Caco-2 (cell line): ENCODE results near the gene IQSEC1. TPM values are rescaled to one million over a fixed set of nuclear protein-coding genes. Genes with fewer than 3 reads are reported as not detected.

ENCODE experiments used
- BruUV-seq: library from RNA; stranded (reverse); fragments of 400-500 nt; replicated peaks from 2 replicates; lab custom pipeline; 2021; lab: Mats Ljungman, UMichigan
- CTCF ChIA-PET: fragments of 300-600 bp; sonication (Branson Sonifier 250); formaldehyde crosslinking; loops from one replicate; lab custom pipeline; 2022; ENCODE audit warnings: antibody characterized with exemption; lab: Charles Lee
- POLR2A ChIA-PET: fragments of 300-600 bp; sonication (Branson Sonifier 250); formaldehyde crosslinking; loops from one replicate; lab custom pipeline; 2022; ENCODE audit warnings: antibody characterized with exemption; lab: Charles Lee
- DNase-seq, 2 experiments: peaks; one replicate each; pipeline versions ENCODE4 v3.0.0 to v3.0.0-alpha.2; 2020 to 2022
- H3K27me3 ChIP-seq: replicated peaks from 2 replicates; pipeline ENCODE4 v1.6.0; 2011; ENCODE audit warnings: low read length; ENCODE audit not compliant: control insufficient read depth, insufficient read depth
- H3K36me3 ChIP-seq: 2 replicates; pipeline ENCODE4 v1.5.1; 2011; ENCODE audit warnings: low read length; ENCODE audit not compliant: control insufficient read depth, insufficient read depth
- H3K4me1 ChIP-seq: fragments of 250-450 bp; sonication (Bioruptor Pico); 2 replicates; pipeline ENCODE4 v1.5.1; 2020; ENCODE audit warnings: mild to moderate bottlenecking
- H3K4me3 ChIP-seq: 2 replicates; pipeline ENCODE4 v1.5.1; 2011; ENCODE audit warnings: low read depth, mild to moderate bottlenecking, control low read depth, low read length
- H3K9me3 ChIP-seq: fragments of 250-450 bp; sonication (Bioruptor Pico); 2 replicates; pipeline ENCODE4 v1.5.1; 2020; ENCODE audit warnings: mild to moderate bottlenecking, moderate library complexity
- H3K27ac Mint-ChIP-seq: one replicate; pipeline ENCODE4 v1.8.0; 2022; ENCODE audit warnings: mixed read lengths; ENCODE audit not compliant: unreplicated experiment
- H3K27me3 Mint-ChIP-seq: one replicate; pipeline ENCODE4 v1.8.0; 2022; ENCODE audit warnings: mixed read lengths; ENCODE audit not compliant: insufficient read depth, unreplicated experiment
- H3K36me3 Mint-ChIP-seq: one replicate; pipeline ENCODE4 v1.8.0; 2022; ENCODE audit warnings: mild to moderate bottlenecking, mixed read lengths; ENCODE audit not compliant: insufficient read depth, unreplicated experiment
- H3K4me1 Mint-ChIP-seq: one replicate; pipeline ENCODE4 v1.8.0; 2022; ENCODE audit warnings: low read depth, mixed read lengths; ENCODE audit not compliant: unreplicated experiment
- H3K4me3 Mint-ChIP-seq: one replicate; pipeline ENCODE4 v1.8.0; 2022; ENCODE audit warnings: mild to moderate bottlenecking, moderate library complexity, mixed read lengths; ENCODE audit not compliant: unreplicated experiment
- H3K9me3 Mint-ChIP-seq: one replicate; pipeline ENCODE4 v1.8.0; 2022; ENCODE audit warnings: mixed read lengths; ENCODE audit not compliant: unreplicated experiment
- CTCF ChIP-seq, 2 experiments: fragments of 200-600 bp in 1 of 2; IDR thresholded peaks; 1 replicate in 1 of 2; 2 replicates in 1 of 2; pipeline versions ENCODE4 v1.5.1 to v1.8.0; 2011 to 2022; ENCODE audit warnings: antibody characterized with exemption in 1 of 2, control low read depth in 1 of 2, inconsistent platforms in 1 of 2, low read depth in 1 of 2, low read length in 1 of 2, mild to moderate bottlenecking in 1 of 2, moderate library complexity in 1 of 2; ENCODE audit not compliant: insufficient read depth in 1 of 2, severe bottlenecking in 1 of 2, unreplicated experiment in 1 of 2
- intact Hi-C: fragments of 100-400 bp; cut with micrococcal nuclease; formaldehyde crosslinking; loops from one replicate; pipeline ENCODE4 v1.10.0; 2022; ENCODE audit not compliant: unreplicated experiment
- total RNA-seq: library from RNA; stranded (reverse); gene quantifications from 2 replicates; pipeline ENCODE4 v1.2.3, GENCODE V29; 2022

The IQSEC1 gene
- total RNA-seq, 1 experiment from 2014 or later, result 40.0 TPM

GRCh38 chr3:13083254-13083653 is 10.0 kb upstream of the IQSEC1 start:
- Mint-ChIP-seq H3K36me3 (no peaks in the 10 kb centered on the region), H3K9me3 (no peaks in the 10 kb centered on the region), H3K27me3 (peaks cover 11% of the 10 kb centered on the region), H3K4me1 (no peaks in the 10 kb centered on the region), H3K27ac (no peak overlapping the region), H3K4me3 (no peak overlapping the region)
- DNase-seq, result no peak
- Histone ChIP-seq H3K4me1 (no peaks in the 10 kb centered on the region), H3K9me3 (no peaks in the 10 kb centered on the region), H3K27me3 (no peaks in the 10 kb centered on the region), H3K36me3 (no peaks in the 10 kb centered on the region), H3K4me3 (no peak overlapping the region)
- BruUV-seq, result no TSS peak
- intact Hi-C loops, result no loop called here
- TF ChIP-seq CTCF (IDR thresholded peaks at IDR 0.05; ENCODE audit: insufficient read depth in 1 of 2, low read depth in 1 of 2, low read length in 1 of 2, severe bottlenecking in 1 of 2, unreplicated experiment in 1 of 2), result no peak
- ChIA-PET CTCF (interaction anchor here (1.4 kb wide), 1 partner anchor 9 kb away, joined by 4 read pairs; no protein-coding TSS in a partner anchor), POLR2A (no interaction called here)

GRCh38 chr3:13082677-13083076 is 9.4 kb upstream of the IQSEC1 start:
- POLR2A ChIA-PET, result no interaction called here
- Histone ChIP-seq H3K27me3 (no peaks in the 10 kb centered on the region), H3K36me3 (no peaks in the 10 kb centered on the region), H3K9me3 (no peaks in the 10 kb centered on the region), H3K4me3 (no peak overlapping the region), H3K4me1 (no peaks in the 10 kb centered on the region)
- intact Hi-C loops, result no loop called here
- Mint-ChIP-seq H3K36me3 (no peaks in the 10 kb centered on the region), H3K27me3 (peaks cover 11% of the 10 kb centered on the region), H3K4me3 (no peak overlapping the region), H3K4me1 (no peaks in the 10 kb centered on the region), H3K9me3 (no peaks in the 10 kb centered on the region), H3K27ac (no peak overlapping the region)
- no peak for DNase-seq
- CTCF ChIA-PET, result interaction anchor here (1.4 kb wide), 2 partner anchors 9 to 10 kb away, joined by 3 to 4 read pairs; no protein-coding TSS in a partner anchor
- TF ChIP-seq CTCF (IDR thresholded peaks at IDR 0.05; ENCODE audit: insufficient read depth in 1 of 2, low read depth in 1 of 2, low read length in 1 of 2, severe bottlenecking in 1 of 2, unreplicated experiment in 1 of 2), result no peak
- no TSS peak for BruUV-seq

- POLR2A ChIA-PET, result no interaction called here
- Histone ChIP-seq H3K4me1 (no peaks in the 10 kb centered on the region), H3K4me3 (no peak overlapping the region), H3K9me3 (no peaks in the 10 kb centered on the region), H3K27me3 (no peaks in the 10 kb centered on the region), H3K36me3 (no peaks in the 10 kb centered on the region)
- intact Hi-C loops, result no loop called here
- DNase-seq, result no peak
- no peaks in the 10 kb centered on the region for H3K36me3 Mint-ChIP-seq
- H3K27ac Mint-ChIP-seq, result no peak overlapping the region
- no peaks in the 10 kb centered on the region for H3K4me1 Mint-ChIP-seq
- CTCF ChIA-PET, result interaction anchor here (1.4 kb wide), 1 partner anchor 11 kb away, joined by 3 read pairs; no protein-coding TSS in a partner anchor
- H3K4me3 Mint-ChIP-seq, result no peak overlapping the region
- H3K9me3 Mint-ChIP-seq, result no peaks in the 10 kb centered on the region
- BruUV-seq, result no TSS peak
- H3K27me3 Mint-ChIP-seq, result peaks cover 11% of the 10 kb centered on the region
- TF ChIP-seq CTCF (IDR thresholded peaks at IDR 0.05; ENCODE audit: insufficient read depth in 1 of 2, low read depth in 1 of 2, low read length in 1 of 2, severe bottlenecking in 1 of 2, unreplicated experiment in 1 of 2), result no peak
These were observed 8.6 kb upstream of the IQSEC1 start for GRCh38 chr3:13081603-13082360.
